UCSD-AML1 (cell line): ENCODE results near the gene DDX53.

Experiments
- DNase-seq: peaks from one replicate; lab custom pipeline; 2025; ENCODE audit not compliant: unreplicated experiment; lab: John Stamatoyannopoulos, UW

DDX53 gene

DNA sequence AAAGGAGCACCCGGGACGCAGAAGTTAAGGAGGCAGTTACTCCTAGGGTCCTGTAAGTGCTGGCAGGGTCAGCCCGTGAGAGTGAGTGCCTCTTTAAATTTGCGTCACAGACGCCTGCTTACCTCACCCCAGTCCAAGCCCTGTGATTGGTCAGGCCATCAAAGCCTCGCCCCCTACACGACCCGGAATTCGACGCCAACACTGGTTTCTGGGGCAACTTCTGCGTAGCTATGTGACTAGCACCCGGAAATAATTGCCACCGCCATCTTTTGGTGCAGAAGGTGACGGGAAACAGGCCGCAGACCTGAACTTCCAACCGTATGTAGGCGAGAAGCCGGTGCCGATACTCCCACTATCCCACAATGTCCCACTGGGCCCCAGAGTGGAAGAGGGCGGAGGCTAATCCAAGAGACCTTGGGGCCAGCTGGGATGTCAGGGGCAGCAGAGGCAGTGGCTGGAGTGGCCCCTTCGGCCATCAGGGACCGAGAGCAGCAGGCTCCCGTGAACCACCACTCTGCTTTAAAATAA, at the start of gene DDX53:
Gene DDX53 (plus strand): TSS at position 265 of the 528 bp plus-strand sequence. CDS start 98 bp downstream, at position 363.
- DNase-seq = no peak

DNA sequence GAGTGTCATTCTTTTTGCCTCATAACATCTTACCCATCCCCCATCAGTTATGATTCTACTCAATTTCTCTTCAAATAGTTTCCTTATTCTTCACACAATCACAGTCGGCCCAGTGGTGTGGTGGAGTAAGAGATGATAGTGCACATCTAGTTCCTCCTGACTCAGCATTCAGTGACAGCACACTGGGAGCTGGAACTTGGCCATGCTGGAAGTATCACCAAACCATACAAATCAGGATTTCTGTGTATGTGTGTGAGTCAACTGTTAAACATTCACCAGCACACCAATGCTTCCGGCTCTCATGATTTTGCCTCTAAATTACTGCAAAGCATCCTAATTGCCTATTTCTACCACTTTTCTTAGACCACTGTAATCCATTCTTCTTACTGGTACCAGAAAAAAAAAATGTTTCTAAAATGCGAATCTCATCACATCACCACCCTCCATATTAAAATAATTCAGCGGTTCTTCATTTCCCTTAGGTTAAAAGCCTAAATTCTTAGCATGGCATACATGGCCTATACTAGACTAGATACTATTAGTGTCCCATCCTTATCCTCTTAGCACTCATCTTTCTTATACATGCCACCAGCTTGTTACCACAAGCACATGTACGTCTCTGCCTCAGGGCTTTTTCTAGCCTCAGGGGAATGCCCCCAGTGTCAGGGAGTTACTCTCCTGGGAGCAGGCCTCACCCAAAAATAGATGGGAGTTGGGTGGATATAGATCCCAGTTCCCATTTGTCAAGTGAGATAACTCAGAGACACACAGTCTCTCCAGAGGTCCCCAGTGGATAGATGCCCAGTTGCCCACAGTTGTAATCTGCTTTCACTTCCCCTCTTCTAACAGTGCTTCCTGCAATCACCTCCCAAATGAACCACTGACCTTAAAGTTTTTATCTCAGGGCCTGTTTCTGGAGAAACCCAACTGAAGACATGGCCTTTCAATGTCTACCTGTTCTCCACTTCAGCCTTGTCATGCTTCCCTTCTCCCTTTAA, 49.2 kb upstream of the DDX53 start:
- DNase-seq = no peak

DNA sequence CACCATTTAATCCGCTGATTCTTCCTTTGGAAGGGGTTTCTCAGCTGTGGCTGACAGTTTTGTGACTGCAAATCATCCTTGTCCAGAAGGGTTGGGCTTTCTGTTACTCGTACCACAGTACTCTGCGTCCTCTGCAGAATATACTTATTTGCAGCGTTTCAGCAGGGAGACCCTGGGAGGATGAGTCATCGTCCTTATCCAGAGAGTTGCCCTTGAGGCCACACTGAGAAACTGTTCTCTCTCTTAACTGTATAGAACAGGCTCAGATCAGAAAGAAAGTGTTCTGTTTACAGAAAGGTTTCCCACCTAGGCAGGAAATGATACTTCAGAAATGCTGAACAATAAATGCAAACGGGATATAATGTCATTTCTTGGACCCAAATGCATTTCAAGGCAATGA, 47.8 kb upstream of the DDX53 start:
- no peak for DNase-seq

DNA sequence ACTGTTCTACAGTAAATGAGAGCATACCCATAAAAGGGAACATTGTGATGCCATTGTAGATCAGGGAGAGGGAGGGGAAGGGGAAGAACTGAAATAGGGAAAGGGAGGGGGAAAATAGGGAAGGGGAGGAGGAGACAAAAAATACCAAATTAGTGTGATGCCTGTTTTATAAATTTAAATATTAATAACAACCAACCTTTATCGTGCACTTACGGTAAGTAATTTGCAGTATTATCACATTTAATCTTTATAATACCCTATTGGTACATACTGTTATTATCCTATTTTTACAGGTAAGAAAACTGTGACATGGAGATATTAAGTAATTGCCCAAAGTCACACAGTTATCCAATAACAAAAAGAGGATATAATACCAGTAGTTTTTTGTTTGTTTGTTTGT, 41.5 kb upstream of the DDX53 start:
- DNase-seq = no peak

DNA sequence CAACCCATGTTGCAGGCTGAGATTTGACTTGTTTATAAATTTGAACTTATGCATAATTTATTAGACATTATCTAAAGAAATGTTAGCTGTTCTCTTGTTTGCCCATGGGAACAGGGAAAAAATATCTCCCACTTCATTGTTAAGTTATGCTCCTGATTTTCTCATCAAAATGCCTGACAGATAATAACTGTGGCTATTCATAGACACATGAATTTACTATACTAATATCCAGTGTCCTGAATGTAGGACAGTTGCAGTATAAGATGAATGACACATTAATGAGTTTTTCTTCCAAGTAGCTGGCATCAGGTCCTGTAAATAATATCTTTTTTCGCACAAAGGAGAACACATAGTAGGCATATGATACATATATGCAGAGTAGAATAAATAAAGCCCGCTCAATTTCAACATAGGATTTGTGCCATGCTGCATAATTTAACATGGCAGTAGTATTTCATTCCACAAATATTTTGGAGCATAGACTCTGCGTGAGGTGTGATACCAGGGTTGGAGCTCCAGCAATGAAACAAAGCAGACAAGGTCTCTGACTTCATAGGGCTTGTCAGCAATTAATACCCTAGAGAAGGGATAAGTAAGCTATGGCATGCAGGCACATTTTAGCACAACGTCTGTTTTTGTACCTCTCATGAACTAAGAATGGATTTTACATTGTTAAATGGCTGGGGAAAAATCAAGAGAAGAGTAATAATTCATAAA, 40.4 kb upstream of the DDX53 start:
- no peak for DNase-seq

DNA sequence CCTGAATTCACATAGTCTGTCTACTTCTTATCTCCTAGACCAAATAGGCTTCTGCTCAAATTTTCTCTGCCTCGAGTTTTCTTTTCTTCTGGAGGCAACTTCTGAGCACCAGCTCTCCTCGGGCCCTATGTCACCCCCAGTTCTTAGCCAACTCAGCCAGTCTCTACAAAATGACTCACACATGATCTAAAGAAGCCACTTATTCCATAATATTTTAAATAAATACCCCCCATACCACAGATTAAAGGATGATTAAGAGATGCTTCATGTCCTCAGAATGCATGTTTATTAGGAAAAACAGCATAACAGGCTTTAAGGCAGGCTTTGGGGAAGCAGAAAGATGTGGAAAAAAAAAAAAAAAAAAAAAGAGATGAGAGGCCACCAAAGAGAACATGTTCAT, 36.6 kb upstream of the DDX53 start:
- DNase-seq = no peak

DNA sequence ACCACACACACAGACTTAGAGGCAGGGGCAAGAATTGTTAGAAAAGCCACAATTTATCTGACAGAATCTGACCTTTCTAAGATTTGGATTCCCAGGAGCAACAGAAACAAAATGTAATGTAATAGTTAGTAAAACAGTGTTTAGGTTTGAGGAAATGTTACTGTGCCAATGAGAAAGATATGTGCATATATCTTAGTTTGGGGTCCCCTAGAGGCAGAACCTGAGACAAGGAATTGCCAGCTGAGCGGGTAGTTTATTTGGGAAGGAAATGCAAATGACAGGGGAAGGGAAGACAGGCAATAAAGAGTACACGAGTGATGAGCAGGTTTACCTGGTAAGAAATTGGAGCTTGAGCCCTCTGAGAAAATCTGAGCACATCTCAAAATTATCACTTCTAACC, 31.3 kb upstream of the DDX53 start:
- no peak for DNase-seq

DNA sequence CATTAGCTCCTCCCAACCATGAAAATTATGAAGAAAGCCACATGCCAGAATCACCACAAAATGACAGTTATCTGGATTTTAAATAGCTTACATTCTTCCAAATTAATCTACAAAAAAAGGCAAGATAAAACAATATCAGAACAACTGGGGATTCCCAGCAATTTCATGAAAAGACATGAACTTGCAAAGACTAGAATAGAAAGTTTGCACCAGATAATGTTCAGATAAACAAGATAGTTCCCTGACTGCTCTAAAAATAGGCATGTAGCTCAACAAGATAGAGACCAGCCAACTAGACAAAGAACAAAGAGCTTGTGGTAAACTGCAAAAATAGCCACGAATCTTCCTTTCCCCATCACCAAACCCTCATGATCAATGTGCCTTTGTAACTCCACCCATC, 30.3 kb upstream of the DDX53 start:
- DNase-seq = no peak

DNA sequence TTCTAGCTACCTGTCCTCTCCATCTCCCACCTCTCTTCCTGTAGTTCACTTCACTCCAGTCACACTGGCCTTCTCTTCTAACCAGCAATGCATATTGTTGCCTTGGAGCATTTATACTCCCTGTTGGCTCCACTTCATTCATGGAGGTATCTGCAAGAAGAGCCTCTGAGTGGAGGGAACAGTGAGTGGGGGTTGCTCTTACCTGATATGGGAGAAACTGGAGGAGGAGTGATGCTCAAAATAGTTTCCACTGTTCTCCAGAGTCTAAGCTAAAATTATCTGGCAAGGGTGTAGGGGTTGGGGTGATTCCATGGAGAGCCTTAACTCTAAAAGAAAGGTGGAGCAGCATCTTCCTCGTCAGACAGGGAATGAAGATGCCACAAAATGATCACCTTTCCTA, 28.9 kb upstream of the DDX53 start:
- no peak for DNase-seq

DNA sequence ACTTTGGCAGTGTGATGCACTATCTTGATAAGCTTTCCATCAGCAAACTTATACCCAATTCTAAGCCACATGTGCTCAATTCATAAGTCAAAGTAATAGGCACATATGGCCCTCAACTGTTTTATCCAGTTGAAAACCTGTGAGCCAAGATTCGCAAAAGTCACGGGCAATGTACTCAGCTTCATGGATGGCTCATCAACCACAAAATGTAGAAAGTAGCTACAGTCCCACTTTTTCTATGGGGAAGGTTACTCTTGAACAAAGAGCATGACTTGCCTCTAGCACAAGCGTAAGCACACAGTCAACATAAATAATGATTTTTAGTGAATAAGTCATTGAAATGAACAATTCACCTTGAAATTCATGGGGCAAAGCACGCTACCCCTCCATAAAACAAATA, 25.1 kb upstream of the DDX53 start:
- DNase-seq = no peak

DNA sequence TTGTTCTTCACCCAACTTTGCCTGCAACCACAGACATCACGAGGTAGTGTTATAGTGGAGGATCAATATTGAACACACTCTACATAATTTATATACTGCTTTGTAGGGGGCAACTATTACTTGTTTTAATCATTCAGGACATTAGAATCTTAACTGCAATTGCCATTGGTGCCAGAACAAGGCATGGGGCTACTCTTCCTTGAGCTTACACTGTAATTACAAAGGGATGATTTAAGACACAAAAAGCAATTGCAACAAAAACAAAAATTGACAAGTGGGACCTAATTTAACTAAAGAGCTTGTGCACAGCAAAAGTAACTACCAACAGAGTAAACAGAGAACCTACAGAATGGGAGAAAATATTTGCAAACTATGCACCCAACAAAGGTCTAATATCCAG, 24.0 kb upstream of the DDX53 start:
- no peak for DNase-seq

DNA sequence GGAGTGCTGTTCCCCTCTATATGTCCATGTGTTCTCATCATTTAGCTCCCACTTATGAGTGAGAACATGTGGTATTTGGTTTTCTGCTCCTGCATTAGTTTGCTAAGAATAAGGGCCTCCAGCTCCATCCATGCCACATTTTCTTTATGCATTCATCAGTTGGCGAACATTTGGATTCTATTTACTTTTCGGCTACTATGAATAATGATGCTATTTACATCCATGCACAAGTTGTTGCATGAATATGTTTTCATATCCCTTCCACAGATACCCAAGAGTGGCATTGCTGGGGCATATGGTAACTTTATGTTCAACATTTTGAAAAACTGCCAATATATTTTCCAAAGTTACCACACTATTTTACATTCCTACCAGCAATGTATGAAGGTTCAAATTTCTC, 13.8 kb upstream of the DDX53 start:
- no peak for DNase-seq

DNA sequence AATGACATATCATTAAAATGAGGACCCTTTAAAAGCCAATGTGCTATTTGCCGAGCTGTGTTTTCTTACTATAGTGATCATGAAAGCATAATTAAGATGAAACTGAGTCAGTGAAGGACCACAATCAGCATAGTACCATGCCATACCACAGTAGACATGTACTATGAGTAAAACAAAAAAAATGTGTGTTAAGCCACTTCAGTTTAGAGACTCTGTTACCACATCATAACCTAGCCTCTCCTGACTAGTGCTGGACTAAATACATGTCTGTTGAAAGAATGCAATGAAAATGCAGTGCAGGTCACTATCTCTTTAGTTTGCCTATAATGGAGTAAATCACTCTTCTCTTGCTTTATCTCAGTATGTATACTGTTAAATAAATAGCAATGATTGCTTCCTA, 12.3 kb upstream of the DDX53 start:
- DNase-seq = no peak

DNA sequence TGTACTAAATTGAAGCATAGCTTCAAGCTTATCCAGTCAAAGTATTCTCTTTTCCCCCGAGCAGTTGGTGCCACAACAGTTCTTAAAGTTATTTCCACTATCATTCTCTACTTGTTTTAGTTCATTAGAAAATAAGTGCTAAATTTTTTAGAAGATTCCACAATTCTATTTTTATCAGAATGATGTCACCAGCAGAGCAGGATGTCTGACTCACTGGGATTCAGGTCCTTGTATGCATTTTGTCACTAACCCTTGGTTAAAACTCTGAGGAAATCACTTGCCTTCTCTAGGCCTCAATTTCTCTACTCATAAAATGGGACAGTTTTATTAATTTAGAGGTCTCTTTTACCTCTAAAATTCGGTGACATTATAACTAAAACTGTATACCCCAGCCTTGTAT, 3.4 kb downstream of the DDX53 start:
- no peak for DNase-seq

DNA sequence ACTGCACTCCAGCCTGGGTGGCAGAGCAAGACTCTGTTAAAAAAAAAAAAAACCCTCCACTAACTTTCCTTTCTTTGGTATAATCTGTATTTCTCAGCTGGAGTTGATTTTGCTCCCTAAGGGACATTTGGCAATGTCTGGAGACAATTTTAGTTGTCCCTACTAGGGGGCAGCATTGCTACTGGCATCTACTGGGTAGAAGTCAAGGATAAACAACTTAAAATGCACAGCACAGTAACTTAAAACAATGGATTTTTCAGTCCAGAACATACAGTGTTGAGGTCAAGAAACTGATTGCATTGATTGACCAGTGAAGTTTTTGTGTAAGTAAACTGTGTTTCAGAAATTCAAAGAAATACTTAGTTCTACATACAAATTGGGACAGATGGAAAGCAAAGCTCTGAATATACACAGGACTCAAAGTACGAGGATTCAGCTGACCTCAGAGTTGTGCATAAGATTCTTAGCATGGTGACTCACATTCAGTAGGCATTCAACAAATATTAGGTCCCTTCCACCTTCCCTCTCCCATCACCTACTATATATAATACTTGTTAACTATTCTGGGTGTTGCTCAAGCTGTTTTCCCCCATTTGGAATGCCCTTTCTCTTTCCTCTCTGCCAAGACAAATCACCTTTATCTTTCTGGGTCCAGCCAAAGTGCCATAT, 8.8 kb downstream of the DDX53 start:
- no peak for DNase-seq

DNA sequence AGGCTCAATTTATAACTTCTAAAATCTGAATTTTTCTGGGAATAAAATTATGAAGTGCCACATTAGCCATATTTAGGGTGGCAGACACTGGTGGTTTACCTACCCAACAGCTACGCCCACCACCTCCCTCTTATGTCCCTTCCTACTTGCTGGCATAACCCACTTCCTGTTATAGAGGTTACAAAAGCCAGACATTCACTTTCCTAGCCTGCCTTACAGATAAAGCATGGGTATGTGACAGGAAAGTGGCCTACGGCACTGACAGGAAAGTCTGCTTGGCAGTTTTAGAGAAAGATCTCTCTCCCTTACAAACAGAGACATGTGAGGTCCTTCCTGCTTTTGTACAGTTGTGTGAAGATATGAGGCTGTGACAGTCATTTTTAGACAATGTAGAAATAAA, 12.4 kb downstream of the DDX53 start:
- DNase-seq = peak; percentile 35

DNA sequence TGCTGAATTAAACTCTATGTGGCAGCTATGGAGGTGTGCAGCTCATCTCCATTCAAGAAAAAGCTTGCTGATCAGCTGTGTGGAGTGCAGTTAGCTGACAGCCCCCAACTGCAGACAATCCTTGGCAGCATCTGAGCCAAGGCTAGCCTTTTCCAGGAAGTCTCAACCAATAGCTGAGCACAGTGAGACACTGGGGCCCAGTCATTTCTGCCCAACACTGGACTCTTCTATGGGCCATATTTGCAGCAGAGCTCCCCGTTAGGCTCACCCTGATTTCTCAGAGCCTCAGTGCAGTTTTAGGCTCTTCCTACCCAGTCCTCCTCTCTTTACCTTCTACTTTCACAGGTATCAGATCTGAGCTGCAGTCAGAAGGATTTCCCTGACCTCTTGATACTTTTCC, 12.9 kb downstream of the DDX53 start:
- peak; percentile 23 for DNase-seq

DNA sequence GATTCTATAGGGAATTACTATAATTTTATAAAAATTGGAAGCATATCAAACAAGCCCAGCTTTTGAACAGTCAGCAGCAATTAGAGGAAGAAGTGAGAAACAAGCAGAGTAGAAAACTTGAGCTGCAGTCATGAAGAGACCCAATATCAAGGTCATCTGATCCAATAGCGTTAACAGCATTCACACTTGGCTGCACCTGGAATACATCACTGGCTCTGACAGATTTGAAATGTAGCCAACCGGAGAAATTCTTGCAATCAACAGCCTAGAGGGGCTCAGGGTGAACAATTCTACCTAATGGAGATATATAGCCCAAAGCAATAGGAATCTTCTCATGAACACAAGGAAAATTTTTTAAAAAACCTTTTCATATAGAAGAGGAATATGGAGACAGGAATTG, 13.6 kb downstream of the DDX53 start:
- no peak for DNase-seq

DNA sequence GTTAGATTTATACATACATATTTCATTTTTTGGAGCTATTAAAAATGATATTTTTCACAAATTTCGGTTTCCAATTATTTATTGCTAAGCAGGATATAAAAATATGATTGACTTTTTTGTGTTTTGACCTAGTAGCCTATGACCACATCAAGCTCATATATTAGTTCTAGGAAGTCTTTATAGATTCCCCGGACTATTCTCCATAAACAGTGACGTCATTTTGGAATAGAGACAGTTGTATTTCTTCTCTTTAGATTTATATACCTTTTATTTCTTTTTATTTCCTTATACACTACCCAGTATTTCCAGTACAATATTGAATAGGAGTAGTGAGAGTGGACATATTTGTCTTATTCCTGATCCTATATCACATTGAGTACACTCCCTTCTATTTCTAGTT, 31.8 kb downstream of the DDX53 start:
- DNase-seq = no peak

DNA sequence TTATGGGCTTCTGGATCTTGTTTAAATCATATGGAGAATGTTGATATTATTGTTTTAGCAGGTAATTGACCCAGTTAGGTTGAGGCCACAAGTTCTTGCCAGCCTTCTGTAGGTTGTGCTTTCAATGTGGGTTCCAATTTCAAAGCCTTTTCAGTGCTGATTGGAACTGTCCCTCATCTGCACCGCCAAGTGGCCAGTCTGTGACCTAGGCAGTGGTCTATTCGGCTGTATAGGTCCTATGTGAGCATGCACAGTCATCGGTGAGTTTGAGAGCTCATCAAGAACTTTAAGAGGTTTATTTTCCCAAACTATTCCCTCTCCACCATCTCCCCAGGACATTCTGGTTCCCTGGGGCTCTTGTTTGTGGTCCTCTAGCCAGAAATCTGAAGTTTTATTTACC, 35.7 kb downstream of the DDX53 start:
- no peak for DNase-seq

DNA sequence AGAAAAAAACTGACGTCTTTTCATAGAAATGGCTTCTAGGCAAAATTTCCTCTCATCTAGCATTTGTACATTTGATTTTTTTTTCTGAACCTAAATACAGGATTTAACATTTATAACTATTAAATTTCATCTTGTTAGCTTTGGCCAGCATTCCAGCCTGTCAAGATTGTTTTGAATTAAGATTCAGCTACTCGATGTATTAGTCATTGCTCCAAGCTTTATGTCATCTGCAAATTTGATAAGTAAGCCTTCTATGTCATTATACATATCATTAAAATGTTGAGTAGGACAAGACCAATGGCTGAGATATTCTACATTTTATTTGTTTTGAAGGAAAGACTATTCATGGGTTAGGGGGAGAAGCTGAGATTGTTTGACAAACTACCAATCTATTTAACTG, 46.7 kb downstream of the DDX53 start:
- DNase-seq = no peak
